NCI-H2227 (cell line): ENCODE measurements around the gene AGPS.
A peak's percentile ranks its signal among the peaks of the same experiment; 100 is the strongest.
"Not testable (repeated sequence)": the region's sequence is repeated elsewhere in the genome, so short reads cannot be mapped to it uniquely, and the experiment has no call there.

Experiments used
- DNase-seq: peaks from one replicate; lab custom pipeline; 2025; ENCODE audit not compliant: unreplicated experiment; lab: John Stamatoyannopoulos, UW

AGPS gene

DNA sequence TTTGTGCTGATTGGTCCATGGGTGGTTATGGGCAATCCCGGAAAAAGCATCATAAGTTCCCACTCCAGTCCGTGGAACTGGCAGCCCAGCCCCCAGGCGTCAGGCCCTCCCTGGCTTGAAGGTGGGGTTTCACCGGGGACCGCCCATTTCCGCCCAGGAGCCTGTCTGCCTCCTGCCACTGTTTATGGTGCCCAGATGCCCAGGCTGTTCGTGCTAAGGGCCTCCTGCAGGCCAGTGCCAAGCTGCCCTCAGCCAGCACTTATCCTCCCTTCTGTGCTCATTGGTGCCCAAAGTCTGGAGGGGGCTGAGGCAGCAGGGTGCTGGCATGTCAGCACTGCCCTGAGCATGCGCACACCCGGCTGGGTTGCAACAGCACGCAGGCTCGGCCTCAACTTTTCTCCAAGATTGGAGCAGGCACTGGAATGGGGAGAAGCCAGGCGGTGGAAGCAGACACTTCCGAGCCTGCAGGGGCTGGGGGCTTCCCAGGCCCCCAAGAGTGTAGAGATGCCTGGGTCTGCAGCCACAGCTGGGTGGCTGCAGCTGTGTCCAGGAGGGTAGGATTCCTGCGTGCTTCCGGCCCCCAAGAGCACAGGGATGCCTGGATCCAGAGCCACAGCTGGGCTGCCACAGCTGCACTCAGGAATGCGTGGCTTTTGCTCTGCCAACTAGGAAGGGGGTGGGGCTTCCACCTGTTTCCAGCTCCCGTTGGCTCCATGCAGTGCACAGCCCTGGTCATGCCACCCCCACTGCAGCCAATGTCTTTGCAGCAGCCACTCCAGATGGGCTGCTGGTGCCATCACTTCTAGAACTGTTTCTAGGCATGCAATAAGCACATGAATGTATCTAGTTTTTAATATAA lies 74.0 kb downstream of the AGPS start:
- no peak for DNase-seq

DNA sequence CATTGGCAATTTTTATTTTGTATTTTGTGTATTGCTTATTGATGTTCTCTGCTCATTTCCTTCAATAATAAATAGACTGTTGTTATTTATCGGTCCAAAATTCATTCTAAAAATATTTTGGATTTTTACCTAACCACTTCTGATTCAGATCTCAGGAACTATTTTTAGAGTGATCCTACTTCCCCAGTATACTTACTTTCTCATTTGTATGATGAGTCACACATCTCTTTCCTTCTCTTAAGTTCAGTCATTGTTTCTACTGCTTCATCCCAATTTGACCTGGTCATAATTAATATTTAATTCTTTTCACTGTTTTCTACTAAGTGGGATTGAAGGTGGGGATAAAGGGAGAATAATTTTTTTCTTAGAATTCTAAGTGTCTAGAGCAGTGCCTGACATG lies 75.1 kb downstream of the AGPS start:
- DNase-seq, result no peak

DNA sequence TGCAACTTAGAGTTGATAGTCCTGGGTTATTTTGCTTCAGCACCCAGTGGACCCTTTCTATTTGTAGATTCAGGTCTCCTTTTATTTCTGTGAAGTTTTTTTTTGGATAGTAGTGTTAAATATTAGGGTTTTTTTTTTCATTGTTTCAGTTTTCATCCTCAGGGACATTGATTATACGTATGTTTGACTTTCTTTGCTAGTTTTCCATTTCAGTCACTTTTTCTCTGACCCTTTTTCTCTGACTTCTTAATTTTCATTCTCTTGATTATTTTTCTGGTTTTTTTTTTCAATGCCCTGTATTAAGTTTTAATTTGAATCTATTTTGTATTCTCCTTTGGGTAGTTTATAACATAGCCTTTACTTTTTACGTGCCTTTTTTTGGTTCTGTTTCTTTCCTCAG lies 79.4 kb downstream of the AGPS start:
- no peak for DNase-seq

DNA sequence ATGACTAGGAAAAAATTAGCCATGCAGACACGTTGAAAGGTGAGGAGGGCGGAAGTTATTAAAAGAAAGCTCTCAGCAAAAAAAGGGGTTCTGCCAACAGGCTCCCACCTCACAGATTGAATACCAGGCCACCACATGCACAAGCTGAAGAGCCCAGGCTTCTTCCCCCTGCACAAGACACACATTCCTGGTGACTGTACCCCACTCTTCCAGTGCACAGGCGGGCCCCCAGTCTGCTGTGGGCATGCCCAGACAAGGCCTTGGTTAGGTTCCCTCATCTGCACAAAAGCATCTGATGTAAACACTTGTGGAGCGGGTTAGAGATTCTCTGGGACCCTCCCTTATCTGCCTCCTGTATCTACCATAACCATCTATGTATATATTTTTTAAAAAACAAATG lies 81.7 kb downstream of the AGPS start:
- DNase-seq, result no peak

DNA sequence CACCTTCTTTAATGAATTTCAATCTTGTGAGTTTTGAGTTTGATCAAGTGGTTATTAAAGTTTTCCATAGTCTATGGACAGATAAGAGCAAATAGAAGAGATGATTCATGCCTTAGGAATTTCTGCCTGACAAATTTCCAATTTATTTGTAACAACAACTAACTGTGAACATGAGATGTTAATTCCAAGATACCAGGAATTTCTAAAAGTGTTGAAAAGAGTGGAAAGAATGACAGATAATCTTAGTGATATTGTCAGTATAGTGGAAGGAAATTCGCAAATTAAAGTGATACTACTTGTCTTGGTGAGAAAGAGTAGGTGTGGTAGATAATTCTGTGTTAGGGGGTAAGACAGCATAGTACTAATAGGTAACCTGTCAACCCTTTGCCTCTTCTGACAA lies 82.4 kb downstream of the AGPS start:
- no peak for DNase-seq

DNA sequence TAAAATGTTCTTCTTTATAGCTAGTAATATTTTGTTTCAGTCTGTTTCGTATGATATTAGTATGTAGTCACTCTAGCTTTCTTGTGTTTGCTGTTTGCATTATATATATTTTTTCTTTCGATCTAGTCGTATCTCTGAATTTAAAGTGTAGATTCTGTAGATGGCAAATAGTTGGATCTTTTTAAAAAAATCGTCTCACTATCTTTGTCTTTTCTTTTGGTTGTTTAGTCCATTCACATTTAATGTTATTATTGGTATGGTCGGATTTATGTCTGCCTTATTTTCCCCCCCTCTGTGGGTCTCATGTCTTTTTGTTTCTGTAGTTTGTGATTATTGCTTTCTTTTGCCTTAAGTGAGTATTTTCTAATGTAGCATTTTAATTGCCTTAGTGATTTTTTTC lies 84.3 kb downstream of the AGPS start:
- DNase-seq, result no peak

DNA sequence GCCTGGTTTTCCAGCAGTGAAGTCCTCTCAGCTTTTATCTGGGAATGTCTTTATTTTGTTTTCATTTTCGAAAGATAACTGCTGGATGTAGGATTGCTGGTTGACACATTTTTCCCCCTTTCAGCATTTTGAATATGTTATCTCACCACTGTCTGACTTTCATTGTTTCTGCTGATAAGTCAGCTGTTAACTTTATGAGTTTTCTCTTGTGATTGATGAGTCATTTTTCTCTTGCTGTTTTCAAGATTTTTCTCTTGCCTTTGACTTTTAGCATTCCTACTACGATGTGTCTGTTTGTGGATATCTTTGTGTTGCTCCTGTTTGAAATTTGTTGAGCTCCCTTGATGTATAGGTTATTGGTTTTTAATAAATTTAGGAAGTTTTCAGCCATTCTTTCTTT lies 85.5 kb downstream of the AGPS start:
- DNase-seq, result no peak

DNA sequence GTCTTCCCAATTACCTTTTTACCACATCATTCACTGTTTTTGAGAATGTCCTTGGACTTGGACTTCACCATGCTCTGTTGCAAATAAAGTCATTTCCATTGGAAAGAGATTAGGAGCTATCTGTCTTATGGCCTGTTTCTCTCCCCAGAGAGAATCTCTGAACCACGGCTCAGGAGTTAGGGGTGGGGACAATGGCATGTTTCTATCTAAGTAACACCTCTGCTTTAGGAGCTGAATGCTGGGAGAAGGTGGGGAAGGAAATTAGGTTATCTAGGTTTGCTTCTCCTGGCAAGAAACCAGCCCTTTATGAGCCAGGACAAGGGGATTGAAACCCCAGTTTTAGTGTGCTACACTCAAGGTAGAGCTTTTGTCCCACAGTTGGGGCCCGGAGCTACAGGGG lies 86.3 kb downstream of the AGPS start:
- DNase-seq, result no peak

DNA sequence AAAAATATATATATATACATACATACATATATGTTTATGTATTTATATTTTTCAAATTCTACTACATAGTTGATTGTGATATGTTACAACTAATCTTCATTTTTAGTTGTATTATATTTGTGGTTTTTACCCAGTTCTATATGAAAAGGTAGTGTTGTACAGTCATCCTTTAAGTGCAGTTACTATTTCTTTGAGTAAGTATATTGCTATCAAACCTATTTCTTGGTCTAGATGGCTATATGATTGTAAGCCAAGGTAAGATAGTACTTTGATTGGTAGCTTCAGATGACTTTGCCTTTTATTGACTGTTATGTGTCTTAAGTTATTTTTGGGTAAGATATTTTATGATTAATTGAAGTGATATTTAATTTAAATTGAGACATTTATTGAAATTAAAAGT lies 89.6 kb downstream of the AGPS start:
- DNase-seq, result no peak

DNA sequence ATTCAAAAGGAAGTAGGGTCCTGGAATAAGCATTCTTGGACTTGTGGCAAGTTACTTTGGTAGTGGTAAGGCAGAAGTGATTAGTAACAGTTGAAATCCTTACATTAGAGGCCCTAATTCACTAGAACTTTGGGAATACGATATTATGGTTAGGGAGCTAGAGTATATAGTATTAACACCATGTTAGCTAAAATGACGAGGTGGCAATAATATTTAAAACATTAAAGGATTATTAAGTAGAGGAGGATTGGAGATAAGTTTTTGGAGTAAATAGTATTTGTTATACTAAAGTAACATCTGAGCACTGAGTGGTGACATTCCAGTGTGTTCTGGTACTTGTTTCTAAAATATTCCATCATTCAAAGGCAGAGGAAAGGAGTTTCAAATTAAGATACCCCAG lies 91.0 kb downstream of the AGPS start:
- no peak for DNase-seq

DNA sequence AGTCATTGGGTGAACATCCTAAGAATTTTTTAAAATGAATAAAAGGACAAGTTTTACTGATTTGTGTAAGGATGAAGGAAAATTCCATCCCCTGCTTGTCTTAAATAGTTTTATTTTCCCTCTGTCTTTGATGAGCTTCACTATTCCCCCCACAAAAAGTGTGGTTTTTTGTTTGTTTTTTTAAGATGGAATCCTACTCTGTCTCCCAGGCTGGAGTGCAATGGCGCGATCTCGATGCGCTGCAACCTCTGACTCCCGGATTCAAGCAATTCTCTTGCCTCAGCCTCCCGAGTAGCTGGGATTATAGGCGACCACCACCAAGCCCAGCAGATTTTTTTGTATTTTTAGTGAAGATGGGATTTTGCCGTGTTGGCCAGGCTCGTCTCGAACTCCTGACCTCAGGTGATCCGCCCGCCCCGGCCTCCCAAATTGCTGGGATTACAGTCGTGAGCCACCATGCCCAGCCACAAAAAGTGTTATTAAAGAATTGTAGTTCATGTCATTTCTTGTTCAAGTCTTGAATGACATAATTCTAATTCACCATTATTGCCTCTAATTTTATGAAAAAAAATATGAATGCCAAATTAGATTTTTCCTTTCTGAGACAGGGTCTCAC lies 91.7 kb downstream of the AGPS start:
- no peak for DNase-seq

DNA sequence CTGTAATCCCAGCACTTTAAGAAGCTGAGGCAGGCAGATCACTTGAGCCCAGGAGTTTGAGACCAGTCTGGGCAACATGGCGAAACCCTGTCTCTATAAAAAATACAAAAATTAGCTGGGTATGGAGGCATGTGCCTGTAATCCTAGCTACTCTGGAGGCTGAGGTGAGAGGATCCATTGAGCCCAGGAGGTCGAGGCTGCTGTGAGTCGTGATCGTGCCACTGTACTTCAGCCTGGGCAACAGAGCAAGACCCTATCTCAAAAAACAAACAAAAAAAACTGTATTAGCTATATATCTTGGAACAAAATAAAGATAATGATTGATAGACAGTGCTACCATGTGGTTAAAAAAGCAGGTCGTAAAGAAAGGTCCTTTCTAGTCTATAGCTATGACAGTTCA lies 93.1 kb downstream of the AGPS start:
- not testable (repeated sequence) for DNase-seq

DNA sequence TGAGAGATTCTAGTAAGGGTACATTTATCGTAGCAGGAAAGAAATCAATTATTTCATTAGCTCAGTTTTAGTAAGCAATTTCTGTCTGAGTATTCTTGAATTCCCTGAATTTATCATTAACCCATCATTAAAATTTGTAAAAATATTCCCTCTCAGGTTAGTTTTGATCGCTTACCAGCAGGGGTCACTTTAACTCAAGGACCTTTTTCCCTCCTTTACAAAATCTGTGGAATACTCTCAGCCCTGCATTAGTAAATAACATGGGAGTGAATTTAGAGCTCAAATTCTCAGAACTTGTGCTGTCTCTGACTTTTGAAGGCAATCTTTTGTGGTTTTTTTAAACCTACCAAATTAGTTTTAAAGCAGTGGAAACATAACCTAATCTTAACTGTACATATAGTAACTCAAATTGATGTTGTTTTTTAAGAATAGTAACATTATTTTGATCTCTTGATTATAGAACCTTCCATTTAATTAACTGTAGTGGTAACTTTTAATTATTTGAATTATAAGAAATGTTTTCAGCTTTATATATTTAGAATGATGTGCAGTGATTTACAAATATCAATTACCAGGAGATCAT lies 97.2 kb downstream of the AGPS start:
- peak; percentile 56 for DNase-seq

DNA sequence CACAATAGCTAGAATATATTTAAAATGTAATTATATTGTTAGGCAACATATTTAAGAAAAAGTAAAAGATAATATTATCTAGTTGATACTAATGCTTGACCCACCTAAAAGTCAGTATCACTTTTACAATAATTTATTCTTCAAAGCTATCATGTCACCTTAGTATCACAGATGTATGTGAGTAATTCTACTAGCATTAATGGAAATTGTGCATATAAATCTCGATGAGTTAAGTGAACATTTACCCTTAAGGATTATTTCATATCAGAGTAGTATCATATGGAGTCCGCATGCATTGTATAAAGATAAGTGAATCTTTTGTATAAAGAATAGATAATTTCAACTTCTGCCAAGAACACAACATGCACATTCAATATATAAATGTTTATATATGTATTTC lies 103.4 kb downstream of the AGPS start:
- DNase-seq, result no peak

DNA sequence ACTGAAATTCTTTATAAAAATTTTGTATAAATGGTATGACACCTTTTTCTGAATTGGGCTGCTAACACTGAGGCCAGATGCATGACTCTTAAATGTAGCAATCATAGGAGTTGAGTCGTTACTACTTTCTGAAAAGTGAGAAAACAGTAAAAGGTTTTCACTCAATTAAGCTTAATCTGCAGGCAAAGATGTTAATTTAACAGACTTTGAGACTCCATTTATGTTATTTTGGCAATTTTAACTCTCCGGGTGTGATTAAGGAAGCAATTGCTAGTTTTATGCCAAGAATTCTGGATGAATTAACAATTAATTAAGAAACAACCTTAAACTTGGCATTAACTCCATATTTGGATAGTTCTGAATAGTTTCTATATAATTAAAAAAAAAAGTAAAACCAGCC lies 104.3 kb downstream of the AGPS start:
- no peak for DNase-seq

DNA sequence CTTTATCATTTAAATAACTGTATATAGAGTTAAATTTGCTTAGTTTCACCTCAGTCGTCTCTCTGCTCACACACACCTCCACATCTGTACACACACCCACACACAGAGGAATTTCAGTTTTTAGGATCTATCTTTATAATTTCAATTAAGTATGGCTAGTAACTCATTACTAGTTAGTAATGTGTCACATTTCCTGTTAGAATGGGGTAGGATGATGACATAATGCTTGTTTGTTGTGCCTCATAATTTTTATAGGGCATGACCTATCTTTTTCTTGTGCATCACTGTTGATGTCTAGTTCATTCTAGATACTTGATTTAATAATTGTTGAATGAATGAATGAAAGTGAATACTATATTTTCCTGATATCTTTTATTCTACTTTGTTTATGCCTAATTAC lies 108.6 kb downstream of the AGPS start:
- no peak for DNase-seq

DNA sequence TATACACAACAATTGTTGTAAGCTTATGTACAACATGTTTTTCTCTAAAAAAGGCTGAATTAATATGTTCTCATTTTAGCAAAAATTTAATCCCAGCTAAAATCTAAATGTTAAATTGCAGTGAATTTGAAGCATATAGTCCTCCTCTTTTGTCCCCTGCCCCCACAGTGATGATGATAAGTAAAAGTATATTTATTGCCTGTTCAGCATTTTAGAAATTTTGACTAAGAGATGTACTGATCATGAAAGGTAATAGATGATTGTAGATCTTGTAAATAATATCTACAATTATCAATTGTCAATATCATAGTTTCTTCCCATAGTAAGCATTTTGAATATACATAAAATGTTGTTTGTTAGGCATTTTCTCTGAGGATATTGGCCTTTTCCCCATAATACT lies 113.9 kb downstream of the AGPS start:
- DNase-seq, result no peak

DNA sequence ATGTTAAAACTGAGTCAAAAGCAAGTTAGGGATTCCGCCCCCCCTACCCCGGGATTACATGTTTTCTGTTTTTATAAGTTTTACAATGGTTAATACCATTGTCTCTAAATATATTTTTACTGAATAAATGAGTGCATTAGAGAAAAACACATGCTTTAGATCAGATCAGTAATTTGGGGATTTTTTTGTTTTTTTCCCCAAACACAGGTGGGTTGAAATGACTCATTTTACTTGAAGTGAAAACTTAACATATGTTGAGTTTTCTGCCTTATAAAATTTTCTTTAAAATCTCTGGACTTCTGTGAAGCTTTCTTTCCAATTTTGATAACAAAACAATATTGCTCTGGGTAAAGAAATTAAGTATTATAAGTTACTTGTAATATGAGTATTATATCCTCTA lies 114.4 kb downstream of the AGPS start:
- no peak for DNase-seq

DNA sequence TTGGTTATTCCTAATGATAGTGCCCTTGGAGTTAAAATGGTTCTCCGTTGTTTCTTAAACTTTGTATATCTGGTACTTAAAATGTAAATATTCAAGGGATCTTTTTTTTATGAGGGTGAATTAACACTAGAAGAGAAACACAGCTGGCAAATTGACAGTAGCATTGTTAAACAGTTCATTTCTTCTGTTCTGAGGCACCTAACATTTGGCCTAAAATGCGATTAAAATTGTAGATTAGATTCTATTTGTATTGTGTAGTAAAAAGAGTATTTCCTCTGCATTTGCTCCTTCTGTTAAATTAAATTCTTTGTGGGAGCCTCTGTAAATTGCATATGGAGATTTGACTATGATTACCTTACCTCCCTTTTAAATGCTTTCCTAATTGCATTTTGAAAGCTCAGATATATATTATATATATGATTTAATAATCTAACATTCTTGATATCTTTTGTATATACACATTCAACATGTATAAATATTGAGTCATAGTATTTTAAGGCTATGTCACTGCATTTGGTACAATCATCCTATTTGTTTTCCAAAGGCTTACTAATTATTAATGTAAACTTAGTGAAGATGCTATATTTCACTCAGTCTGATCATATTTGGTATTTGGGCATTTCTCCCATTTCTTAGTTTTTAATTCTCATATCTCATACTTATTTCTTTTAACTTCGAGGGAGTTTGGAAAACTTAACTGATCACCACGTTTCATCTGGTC lies 124.4 kb downstream of the AGPS start:
- no peak for DNase-seq

DNA sequence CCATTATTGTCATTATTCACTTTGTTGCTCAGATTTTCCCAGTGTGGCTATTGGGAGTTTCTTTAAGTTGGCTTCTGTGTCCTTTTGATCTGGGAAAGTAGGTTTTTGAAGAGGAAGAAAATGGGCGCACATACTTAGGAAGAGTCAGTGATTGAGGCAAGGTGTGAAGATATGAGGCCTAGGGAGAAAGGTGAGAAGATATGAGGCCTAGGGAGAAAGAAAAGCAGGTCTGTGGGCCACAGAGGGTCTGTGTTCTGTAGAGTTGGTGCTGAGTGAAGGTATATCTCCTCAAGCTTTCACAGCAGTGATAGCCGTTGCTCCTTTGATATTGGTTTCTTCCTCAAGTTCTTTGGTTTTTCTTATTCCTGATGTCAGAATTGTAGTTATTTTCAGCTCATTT lies 126.2 kb downstream of the AGPS start:
- DNase-seq, result no peak

DNA sequence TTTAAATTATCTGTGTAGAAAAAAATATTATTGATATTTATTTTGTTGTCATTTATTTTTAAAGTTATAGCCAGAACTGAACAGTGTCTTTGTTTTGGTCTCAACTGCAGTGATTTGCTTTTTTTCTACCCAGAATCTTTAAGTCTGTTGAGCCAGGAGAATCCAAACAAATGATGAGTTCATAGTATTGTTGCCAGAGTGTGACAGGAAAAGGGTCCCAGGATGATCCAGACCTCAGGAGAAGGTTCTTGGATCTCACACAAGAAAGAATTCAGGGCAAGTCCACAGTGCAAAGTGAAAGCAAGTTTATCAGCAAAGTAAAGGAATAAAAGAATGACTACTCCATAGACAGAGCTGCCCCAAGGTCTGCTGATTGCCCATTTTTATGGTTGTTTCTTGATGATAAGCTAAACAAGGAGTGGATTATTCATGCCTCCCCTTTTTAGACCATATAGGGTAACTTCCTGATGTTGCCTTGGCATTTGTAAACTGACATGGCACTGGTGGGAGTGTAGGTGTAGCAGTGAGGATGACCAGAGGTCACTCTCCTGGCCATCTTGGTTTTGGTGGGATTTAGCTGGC lies 127.1 kb downstream of the AGPS start:
- DNase-seq, result no peak

DNA sequence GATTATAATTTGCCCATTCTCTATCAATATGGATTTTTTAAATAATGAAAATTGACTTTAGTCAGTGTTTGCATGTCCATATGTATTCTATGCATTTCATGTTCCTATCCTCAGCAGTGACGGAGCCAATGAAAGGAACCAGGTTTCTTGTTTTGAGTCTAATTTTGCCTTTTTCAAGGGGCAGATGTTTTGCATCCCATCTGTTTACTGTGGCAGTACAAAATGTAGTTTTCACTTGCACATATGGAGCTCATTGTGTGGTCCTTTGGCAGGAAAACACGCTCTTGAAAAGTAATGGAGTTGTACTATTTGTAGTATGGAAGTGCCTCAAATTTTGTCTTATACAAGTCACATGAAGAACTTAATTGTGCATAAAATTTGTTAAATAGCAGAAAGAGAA lies 127.8 kb downstream of the AGPS start:
- no peak for DNase-seq
